Raji (cell line): ENCODE results near the gene IFIT2.

ENCODE experiments used
- POLR2A ChIP-seq: IDR thresholded peaks from 2 replicates; pipeline ENCODE4 v1.6.1; 2011; ENCODE audit warnings: low read depth, low read length, control low read depth; ENCODE audit not compliant: insufficient read depth

IFIT2 gene

GRCh38 chr10:89346405-89347254 is 44.8 kb downstream of the IFIT2 start:
- no peak for TF ChIP-seq POLR2A

- TF ChIP-seq POLR2A = no peak
Observed at GRCh38 chr10:89347701-89348457, 46.0 kb downstream of the IFIT2 start.

- TF ChIP-seq POLR2A = no peak
Observed at GRCh38 chr10:89348481-89348880, 46.6 kb downstream of the IFIT2 start.

GRCh38 chr10:89348975-89349374 is 47.1 kb downstream of the IFIT2 start:
- TF ChIP-seq POLR2A = no peak

GRCh38 chr10:89351412-89351779 is 49.5 kb downstream of the IFIT2 start:
- no peak for TF ChIP-seq POLR2A

GRCh38 chr10:89351780-89352597 is 50.1 kb downstream of the IFIT2 start:
- no peak for TF ChIP-seq POLR2A

- TF ChIP-seq POLR2A = no peak
Observed at GRCh38 chr10:89352802-89353201, 51.0 kb downstream of the IFIT2 start.

GRCh38 chr10:89355394-89355931 is 53.6 kb downstream of the IFIT2 start:
- no peak for TF ChIP-seq POLR2A

GRCh38 chr10:89357096-89357495 is 55.2 kb downstream of the IFIT2 start:
- no peak for TF ChIP-seq POLR2A

GRCh38 chr10:89357975-89358374 is 56.1 kb downstream of the IFIT2 start:
- no peak for TF ChIP-seq POLR2A
